ENCODE results near the gene GPSM3. TPM values are rescaled to one million over a fixed set of nuclear protein-coding genes. Genes with fewer than 3 reads are reported as not detected.

Gene GPSM3
- total RNA-seq, 1 donor, result 1.1 TPM

DNA sequence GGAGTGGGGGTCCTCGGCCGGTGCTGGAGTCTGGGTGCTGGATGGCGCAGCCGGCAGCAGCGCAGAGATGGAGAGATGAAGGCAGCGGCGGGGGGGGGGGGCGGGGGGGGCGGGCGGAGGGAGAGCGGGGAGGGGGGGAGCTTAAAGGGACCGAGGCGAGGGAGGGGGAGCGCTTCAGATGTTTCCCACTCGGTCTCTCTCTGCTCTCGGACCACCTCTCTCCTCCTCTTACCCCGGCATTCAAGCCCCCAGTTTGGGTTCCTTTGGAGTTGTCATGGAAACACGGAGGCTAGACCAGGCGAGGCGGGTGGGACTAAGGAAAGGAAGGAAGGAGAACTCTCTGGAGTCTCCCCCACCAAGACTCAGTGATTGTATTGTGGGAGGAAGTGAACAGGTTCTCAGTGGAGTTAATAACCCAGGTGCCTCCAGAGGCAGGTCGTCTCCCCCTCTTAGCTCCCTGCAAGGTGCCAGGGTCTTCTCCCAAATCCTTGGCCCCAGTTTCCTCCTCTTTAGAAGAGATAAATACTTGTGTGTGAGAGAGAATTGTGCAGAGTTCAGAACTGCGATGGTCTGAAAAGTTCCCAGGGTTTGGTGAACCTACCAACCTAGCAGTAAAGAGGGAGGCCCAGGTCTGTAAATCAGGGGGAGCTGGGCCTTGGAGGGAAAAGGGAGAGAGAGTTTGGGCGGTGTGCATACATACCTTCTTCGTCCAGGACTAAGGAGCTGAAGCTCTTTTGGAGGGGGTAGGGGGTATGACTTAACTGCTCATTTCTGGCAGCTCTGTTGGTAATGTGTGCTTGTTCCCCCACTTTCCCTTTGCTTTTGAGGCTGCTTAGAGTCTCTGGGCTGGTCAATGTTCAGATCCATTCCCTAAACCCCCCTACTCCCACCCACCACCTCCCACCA is 40.3 kb downstream of the GPSM3 start, which contains the start of gene PRRT1:
Gene PRRT1, minus strand, starts transcription at position 77 of the 906 bp plus-strand sequence. CDS start 112 bp downstream, outside the sequence.
- H2AFZ ChIP-seq (ENCODE audit: low read length), result peak within 1 kb of the TSS; percentile 97
- peak; percentile 86 for DNase-seq (ENCODE audit: insufficient read length, low spot score, missing footprints)
- H3K9me3 ChIP-seq (ENCODE audit: low read depth, low read length), result no peaks in the 10 kb centered on the region
- peaks cover 2% of the 10 kb centered on the region for H3K36me3 ChIP-seq (ENCODE audit: insufficient read depth, low read length)
- H4K20me1 ChIP-seq (ENCODE audit: insufficient read depth, low read length), result peaks cover 6% of the 10 kb centered on the region
- H3K27ac ChIP-seq (ENCODE audit: low read depth, low read length), result peak within 1 kb of the TSS; percentile 90
- peak within 1 kb of the TSS; percentile 91 for H3K4me2 ChIP-seq (ENCODE audit: insufficient read depth, low read length)
- TF ChIP-seq, protein P1, sequence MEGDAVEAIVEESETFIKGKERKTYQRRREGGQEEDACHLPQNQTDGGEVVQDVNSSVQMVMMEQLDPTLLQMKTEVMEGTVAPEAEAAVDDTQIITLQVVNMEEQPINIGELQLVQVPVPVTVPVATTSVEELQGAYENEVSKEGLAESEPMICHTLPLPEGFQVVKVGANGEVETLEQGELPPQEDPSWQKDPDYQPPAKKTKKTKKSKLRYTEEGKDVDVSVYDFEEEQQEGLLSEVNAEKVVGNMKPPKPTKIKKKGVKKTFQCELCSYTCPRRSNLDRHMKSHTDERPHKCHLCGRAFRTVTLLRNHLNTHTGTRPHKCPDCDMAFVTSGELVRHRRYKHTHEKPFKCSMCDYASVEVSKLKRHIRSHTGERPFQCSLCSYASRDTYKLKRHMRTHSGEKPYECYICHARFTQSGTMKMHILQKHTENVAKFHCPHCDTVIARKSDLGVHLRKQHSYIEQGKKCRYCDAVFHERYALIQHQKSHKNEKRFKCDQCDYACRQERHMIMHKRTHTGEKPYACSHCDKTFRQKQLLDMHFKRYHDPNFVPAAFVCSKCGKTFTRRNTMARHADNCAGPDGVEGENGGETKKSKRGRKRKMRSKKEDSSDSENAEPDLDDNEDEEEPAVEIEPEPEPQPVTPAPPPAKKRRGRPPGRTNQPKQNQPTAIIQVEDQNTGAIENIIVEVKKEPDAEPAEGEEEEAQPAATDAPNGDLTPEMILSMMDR (IDR thresholded peaks at IDR 0.05; ENCODE audit: extremely low read depth, low read depth, low read length), result no peak
- peaks cover 18% of the 10 kb centered on the region for H3K79me2 ChIP-seq (ENCODE audit: insufficient read depth, low read length)
- H3K4me3 ChIP-seq (ENCODE audit: insufficient read depth, low read length), result peak within 1 kb of the TSS; percentile 97
- H3K27me3 ChIP-seq (ENCODE audit: insufficient read depth, low read length), result peaks cover 24% of the 10 kb centered on the region
- peaks cover 24% of the 10 kb centered on the region for H3K4me1 ChIP-seq (ENCODE audit: insufficient read depth, low read length)

DNA sequence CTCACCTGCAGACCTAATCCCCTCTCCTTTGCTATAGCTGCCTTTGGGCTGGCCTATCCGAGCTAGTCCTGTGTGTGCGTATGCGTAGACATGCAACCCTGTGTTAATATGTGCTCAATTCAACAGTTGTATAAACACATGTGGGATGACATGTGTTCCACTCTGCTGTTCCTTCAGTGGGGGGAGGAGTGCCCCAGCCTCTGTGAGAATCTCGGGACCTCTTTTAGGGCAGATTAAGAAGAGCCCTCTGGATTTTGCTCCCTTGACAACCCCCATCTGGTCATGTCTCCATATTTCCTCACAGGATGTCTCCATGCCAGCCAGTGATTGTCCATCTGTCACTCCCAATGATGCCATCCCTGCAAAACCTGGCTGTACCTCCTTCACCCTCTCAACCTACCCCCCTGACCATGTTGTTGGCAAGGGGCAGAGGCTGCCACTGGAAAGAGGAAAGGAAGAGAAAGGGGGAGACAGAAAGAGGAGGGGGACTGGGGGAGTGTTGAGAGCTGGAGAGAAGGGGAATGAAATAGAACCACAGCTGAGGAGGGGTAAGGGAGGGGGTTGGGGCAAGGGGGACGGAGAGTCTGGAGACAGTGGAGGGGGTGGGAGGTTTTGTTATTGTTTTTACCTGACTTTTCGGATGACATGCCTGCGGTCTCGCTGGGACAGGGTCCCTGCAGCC is 41.1 kb downstream of the GPSM3 start:
- Histone ChIP-seq H3K4me1 (ENCODE audit: insufficient read depth, low read length) (peaks cover 24% of the 10 kb centered on the region), H3K36me3 (ENCODE audit: insufficient read depth, low read length) (peaks cover 2% of the 10 kb centered on the region), H4K20me1 (ENCODE audit: insufficient read depth, low read length) (peaks cover 6% of the 10 kb centered on the region), H3K27ac (ENCODE audit: low read depth, low read length) (no peak overlapping the region), H3K27me3 (ENCODE audit: insufficient read depth, low read length) (peaks cover 31% of the 10 kb centered on the region), H2AFZ (ENCODE audit: low read length) (no peak overlapping the region), H3K9me3 (ENCODE audit: low read depth, low read length) (no peaks in the 10 kb centered on the region), H3K4me3 (ENCODE audit: insufficient read depth, low read length) (peak overlapping the region; percentile 97), H3K4me2 (ENCODE audit: insufficient read depth, low read length) (peak overlapping the region; percentile 91), H3K79me2 (ENCODE audit: insufficient read depth, low read length) (peaks cover 18% of the 10 kb centered on the region)
- TF ChIP-seq, protein P1 (IDR thresholded peaks at IDR 0.05; ENCODE audit: extremely low read depth, low read depth, low read length), result no peak
- DNase-seq (ENCODE audit: insufficient read length, low spot score, missing footprints), result peak; percentile 71

DNA sequence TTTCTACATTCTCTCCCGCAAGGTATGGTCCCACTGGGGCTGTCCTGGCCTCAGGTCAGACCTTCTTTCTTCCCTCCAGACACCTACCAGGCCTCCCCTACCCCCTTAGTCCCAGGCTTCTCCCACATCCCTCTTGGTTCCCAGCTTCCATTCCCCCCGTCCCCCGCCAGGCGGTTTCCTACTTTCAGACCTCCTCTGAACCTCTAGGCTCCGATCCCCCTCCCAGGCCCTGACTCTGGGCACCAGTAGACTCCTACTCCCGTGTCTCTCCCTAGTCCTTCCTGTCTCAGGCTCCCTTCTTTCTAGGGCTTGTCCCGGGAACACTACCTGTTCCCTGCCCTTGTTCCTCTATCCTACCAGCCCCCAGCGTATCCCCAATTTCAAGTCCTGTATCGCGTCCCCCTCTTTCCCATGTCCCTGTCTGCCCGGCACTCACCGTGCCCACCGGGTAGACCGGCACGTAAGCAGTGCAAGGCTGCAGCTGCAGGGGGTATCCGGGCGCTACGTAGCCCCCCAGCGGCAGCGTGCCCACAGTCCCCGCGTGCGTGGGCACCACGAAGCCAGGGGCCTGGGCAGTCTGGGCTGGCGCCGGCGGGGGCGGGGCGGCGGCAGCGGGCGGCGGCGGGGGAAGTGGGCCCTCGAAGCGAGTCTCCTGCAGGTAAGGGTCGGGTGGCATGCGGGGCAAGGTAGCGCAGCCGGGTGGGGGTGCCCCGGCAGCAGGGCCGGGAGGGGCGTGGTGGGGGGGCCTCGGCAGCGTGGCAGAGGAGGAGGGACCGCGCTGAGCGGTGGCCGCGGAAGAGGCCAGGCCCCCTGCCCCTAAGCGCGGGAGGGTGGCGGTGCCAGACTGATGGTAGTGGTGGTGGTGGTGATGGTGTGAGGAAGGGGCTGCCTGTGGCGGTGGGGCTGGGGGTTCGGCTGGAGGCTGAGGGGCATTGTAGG is 42.2 kb downstream of the GPSM3 start:
- H3K27me3 ChIP-seq (ENCODE audit: insufficient read depth, low read length), result peaks cover 39% of the 10 kb centered on the region

More for the DNA sequence above, 42.2 kb downstream of the GPSM3 start:
- TF ChIP-seq, protein P1 (IDR thresholded peaks at IDR 0.05; ENCODE audit: extremely low read depth, low read depth, low read length), result no peak
- Histone ChIP-seq H3K36me3 (ENCODE audit: insufficient read depth, low read length) (no peaks in the 10 kb centered on the region), H4K20me1 (ENCODE audit: insufficient read depth, low read length) (peaks cover 3% of the 10 kb centered on the region), H3K9me3 (ENCODE audit: low read depth, low read length) (no peaks in the 10 kb centered on the region), H3K4me2 (ENCODE audit: insufficient read depth, low read length) (no peak overlapping the region), H2AFZ (ENCODE audit: low read length) (no peak overlapping the region), H3K4me3 (ENCODE audit: insufficient read depth, low read length) (no peak overlapping the region), H3K79me2 (ENCODE audit: insufficient read depth, low read length) (peaks cover 12% of the 10 kb centered on the region), H3K27ac (ENCODE audit: low read depth, low read length) (no peak overlapping the region), H3K4me1 (ENCODE audit: insufficient read depth, low read length) (peaks cover 22% of the 10 kb centered on the region)
- DNase-seq (ENCODE audit: insufficient read length, low spot score, missing footprints), result no peak
